Measurements from ENCODE around the gene SERPINB6.

DNA sequence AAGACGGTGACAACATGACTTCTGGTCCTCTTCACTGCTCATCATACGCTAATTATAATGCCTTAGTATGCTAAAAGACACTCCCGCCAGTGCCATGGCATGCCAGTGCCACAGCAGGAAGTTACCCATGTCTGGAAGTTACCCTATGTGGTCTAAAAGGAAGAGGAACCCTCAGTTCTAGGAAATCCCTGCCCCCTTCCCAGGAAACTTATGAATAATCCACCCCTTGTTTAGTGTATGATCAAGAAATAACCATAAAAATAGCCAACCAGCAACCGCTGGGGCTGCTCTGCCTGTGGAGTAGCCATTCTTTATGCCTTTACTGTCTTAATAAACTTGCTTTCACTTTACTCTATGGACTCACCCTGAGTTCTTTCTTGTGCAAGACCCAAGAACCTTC, 52.4 kb downstream of the SERPINB6 start:
- no peak for TF ChIP-seq POLR2A (IDR thresholded peaks at IDR 0.05)
- TF ChIP-seq, protein P1, sequence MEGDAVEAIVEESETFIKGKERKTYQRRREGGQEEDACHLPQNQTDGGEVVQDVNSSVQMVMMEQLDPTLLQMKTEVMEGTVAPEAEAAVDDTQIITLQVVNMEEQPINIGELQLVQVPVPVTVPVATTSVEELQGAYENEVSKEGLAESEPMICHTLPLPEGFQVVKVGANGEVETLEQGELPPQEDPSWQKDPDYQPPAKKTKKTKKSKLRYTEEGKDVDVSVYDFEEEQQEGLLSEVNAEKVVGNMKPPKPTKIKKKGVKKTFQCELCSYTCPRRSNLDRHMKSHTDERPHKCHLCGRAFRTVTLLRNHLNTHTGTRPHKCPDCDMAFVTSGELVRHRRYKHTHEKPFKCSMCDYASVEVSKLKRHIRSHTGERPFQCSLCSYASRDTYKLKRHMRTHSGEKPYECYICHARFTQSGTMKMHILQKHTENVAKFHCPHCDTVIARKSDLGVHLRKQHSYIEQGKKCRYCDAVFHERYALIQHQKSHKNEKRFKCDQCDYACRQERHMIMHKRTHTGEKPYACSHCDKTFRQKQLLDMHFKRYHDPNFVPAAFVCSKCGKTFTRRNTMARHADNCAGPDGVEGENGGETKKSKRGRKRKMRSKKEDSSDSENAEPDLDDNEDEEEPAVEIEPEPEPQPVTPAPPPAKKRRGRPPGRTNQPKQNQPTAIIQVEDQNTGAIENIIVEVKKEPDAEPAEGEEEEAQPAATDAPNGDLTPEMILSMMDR (IDR thresholded peaks at IDR 0.05), result no peak

Data from right lobe of liver (tissue), 4 donors.